ENCODE measurements around the gene TDRD10.

- TF ChIP-seq CTCF (IDR thresholded peaks at IDR 0.05; ENCODE audit: low read depth, low read length): no peak
- no peak for TF ChIP-seq EZH2phosphoT487 (IDR thresholded peaks at IDR 0.05; ENCODE audit: low read depth)
These were observed 65.6 kb downstream of the TDRD10 start, which contains the start of gene CHRNB2 for GRCh38 chr1:154567386-154568156.
